SK-N-SH treated with all-trans-retinoic acid at 6 μM for 48 hours (cell line): ENCODE results near the gene SIRT5.
A peak's percentile ranks its signal among the peaks of the same experiment; 100 is the strongest.

Source experiments
- ATAC-seq: fragments of 200-7000 bp; cut with Tn5 transposase; 3 replicates; pipeline ENCODE4 v1.9.1; 2020; ENCODE audit warnings: mild to moderate bottlenecking, moderate library complexity
- ARNTL ChIP-seq: fragments of 450-650 bp; formaldehyde crosslinking; IDR thresholded peaks from 2 replicates; pipeline ENCODE4 v1.5.0; 2020; ENCODE audit warnings: low read depth, mild to moderate bottlenecking, moderate library complexity, borderline replicate concordance
- BACH2 ChIP-seq: fragments of 250-450 bp; sonication (Bioruptor Pico); IDR thresholded peaks from 2 replicates; pipeline ENCODE4 v1.9.0; 2021; ENCODE audit warnings: mild to moderate bottlenecking, borderline replicate concordance
- CREB5 ChIP-seq: fragments of 250-450 bp; sonication (Bioruptor Pico); IDR thresholded peaks from 2 replicates; pipeline ENCODE4 v1.5.1; 2020; ENCODE audit warnings: low read depth, mild to moderate bottlenecking, moderate library complexity
- CSDC2 ChIP-seq: fragments of 250-450 bp; sonication (Bioruptor Pico); IDR thresholded peaks from 2 replicates; pipeline ENCODE4 v1.5.0; 2020; ENCODE audit warnings: mild to moderate bottlenecking, moderate library complexity
- ESRRG ChIP-seq: fragments of 250-450 bp; sonication (Bioruptor Pico); IDR thresholded peaks from 2 replicates; pipeline ENCODE4 v1.6.1; 2021; ENCODE audit warnings: mild to moderate bottlenecking
- GLIS3 ChIP-seq: fragments of 250-450 bp; sonication (Bioruptor Pico); IDR thresholded peaks from 2 replicates; pipeline ENCODE4 v1.5.0; 2020; ENCODE audit warnings: mild to moderate bottlenecking, moderate library complexity
- PATZ1 ChIP-seq: fragments of 250-450 bp; sonication (Bioruptor Pico); IDR thresholded peaks from 2 replicates; pipeline ENCODE4 v1.8.0; 2020; ENCODE audit warnings: mild to moderate bottlenecking, moderate library complexity, borderline replicate concordance
- POU6F1 ChIP-seq: fragments of 250-450 bp; sonication (Bioruptor Pico); IDR thresholded peaks from 2 replicates; pipeline ENCODE4 v1.8.0; 2021; ENCODE audit warnings: low read depth, mild to moderate bottlenecking, moderate library complexity, borderline replicate concordance
- PPARA ChIP-seq: fragments of 250-450 bp; sonication (Bioruptor Pico); IDR thresholded peaks from 2 replicates; pipeline ENCODE4 v1.5.0; 2020; ENCODE audit warnings: mild to moderate bottlenecking, borderline replicate concordance
- SNAI2 ChIP-seq: fragments of 250-450 bp; sonication (Bioruptor Pico); IDR thresholded peaks from 2 replicates; pipeline ENCODE4 v1.5.0; 2020; ENCODE audit warnings: mild to moderate bottlenecking, moderate library complexity
- TCF4 ChIP-seq: fragments of 250-450 bp; sonication (Bioruptor Pico); IDR thresholded peaks from 2 replicates; pipeline ENCODE4 v1.8.0; 2021; ENCODE audit warnings: mild to moderate bottlenecking, moderate library complexity, borderline replicate concordance
- TSHZ2 ChIP-seq: fragments of 250-450 bp; sonication (Bioruptor Pico); IDR thresholded peaks from 2 replicates; pipeline ENCODE4 v1.5.0; 2020; ENCODE audit warnings: mild to moderate bottlenecking, moderate library complexity
- ZC3H10 ChIP-seq: fragments of 250-450 bp; sonication (Bioruptor Pico); IDR thresholded peaks from 2 replicates; pipeline ENCODE4 v1.5.1; 2021; ENCODE audit warnings: mild to moderate bottlenecking, moderate library complexity
- ZFP3 ChIP-seq: fragments of 250-450 bp; sonication (Bioruptor Pico); IDR thresholded peaks from 2 replicates; pipeline ENCODE4 v1.5.0; 2020; ENCODE audit warnings: mild to moderate bottlenecking, moderate library complexity
- ZFP30 ChIP-seq: fragments of 450-650 bp; formaldehyde crosslinking; IDR thresholded peaks from 2 replicates; pipeline ENCODE4 v1.5.0; 2022; ENCODE audit warnings: mild to moderate bottlenecking, moderate library complexity
- ZNF565 ChIP-seq: fragments of 450-650 bp; formaldehyde crosslinking; conservative IDR thresholded peaks from 2 replicates; pipeline ENCODE4 v1.5.0; 2020; ENCODE audit warnings: low read depth, mild to moderate bottlenecking, moderate library complexity
- ZNF70 ChIP-seq: fragments of 450-650 bp; formaldehyde crosslinking; IDR thresholded peaks from 2 replicates; pipeline ENCODE4 v1.5.0; 2020; ENCODE audit warnings: mild to moderate bottlenecking, moderate library complexity

The SIRT5 gene

GRCh38 chr6:13654496-13654895 is 80.1 kb downstream of the SIRT5 start:
- no peak; the same call in 2 of the 3 replicates for ATAC-seq
- peak; percentile 49; the same call in 1 of the 2 replicates for TF ChIP-seq TCF4
- TF ChIP-seq CSDC2: no peak
- TF ChIP-seq, all 23 proteins: peak for 1

GRCh38 chr6:13655700-13656099 is 81.3 kb downstream of the SIRT5 start:
- no peak for ATAC-seq

GRCh38 chr6:13660273-13660672 is 85.9 kb downstream of the SIRT5 start:
- no peak for ATAC-seq
- no peak for TF ChIP-seq PATZ1 (CRISPR knock-in tag)
- no peak for TF ChIP-seq POU6F1 (CRISPR knock-in tag)
- no peak for TF ChIP-seq TSHZ2

More at GRCh38 chr6:13655700-13656099, 81.3 kb downstream of the SIRT5 start:
- TF ChIP-seq ZC3H10 (CRISPR knock-in tag): no peak
- no peak for TF ChIP-seq SNAI2 (CRISPR knock-in tag)
- no peak for TF ChIP-seq PPARA (CRISPR knock-in tag)
- TF ChIP-seq ESRRG (CRISPR knock-in tag): no peak
- TF ChIP-seq, all 23 proteins: peak for 0

GRCh38 chr6:13660893-13661292 is 86.5 kb downstream of the SIRT5 start:
- no peak for TF ChIP-seq ZNF565 (CRISPR knock-in tag)
- no peak for TF ChIP-seq CREB5 (CRISPR knock-in tag)

GRCh38 chr6:13661647-13662046 is 87.2 kb downstream of the SIRT5 start:
- ATAC-seq: no peak
- TF ChIP-seq POU6F1 (CRISPR knock-in tag) (no peak), ARNTL (CRISPR knock-in tag) (no peak)

More at GRCh38 chr6:13660893-13661292, 86.5 kb downstream of the SIRT5 start:
- no peak for ATAC-seq

GRCh38 chr6:13662651-13663334 is 88.4 kb downstream of the SIRT5 start:
- no peak for ATAC-seq
- TF ChIP-seq ZFP3: no peak
- no peak for TF ChIP-seq GLIS3
- no peak for TF ChIP-seq ZNF565 (CRISPR knock-in tag)
- TF ChIP-seq BACH2 (CRISPR knock-in tag): no peak
- no peak for TF ChIP-seq SNAI2 (CRISPR knock-in tag)
- no peak for TF ChIP-seq POU6F1 (CRISPR knock-in tag)
- no peak for TF ChIP-seq ZFP30 (CRISPR knock-in tag)
- no peak for TF ChIP-seq ESRRG (CRISPR knock-in tag)
- no peak for TF ChIP-seq ZNF70 (CRISPR knock-in tag)
- no peak for TF ChIP-seq ZC3H10 (CRISPR knock-in tag)
- TF ChIP-seq TCF4: no peak
- TF ChIP-seq CREB5 (CRISPR knock-in tag): no peak
